IgD-negative memory B cell (primary cell): Measurements from ENCODE around the gene MAP4K1. TPM values are rescaled to one million over a fixed set of nuclear protein-coding genes. Genes with fewer than 3 reads are reported as not detected.
"Not testable (repeated sequence)": the region's sequence is repeated elsewhere in the genome, so short reads cannot be mapped to it uniquely, and the experiment has no call there.

Experiments used
- H3K27ac Mint-ChIP-seq, 3 donors: one replicate each; pipeline ENCODE4 v1.8.0; 2020 to 2022; ENCODE audit warnings: mild to moderate bottlenecking in 3 of 3, mixed read lengths in 3 of 3, moderate library complexity in 1 of 3
- H3K27me3 Mint-ChIP-seq: one replicate; pipeline ENCODE4 v1.8.0; 2021; ENCODE audit warnings: mixed read lengths
- H3K36me3 Mint-ChIP-seq: one replicate; pipeline ENCODE4 v1.8.0; 2020; ENCODE audit warnings: mild to moderate bottlenecking, mixed read lengths
- H3K4me1 Mint-ChIP-seq, 3 donors: one replicate each; pipeline ENCODE4 v1.8.0; 2020 to 2022; ENCODE audit warnings: mixed read lengths in 3 of 3, mild to moderate bottlenecking in 1 of 3
- H3K4me3 Mint-ChIP-seq, 4 donors: one replicate each; pipeline ENCODE4 v1.8.0; 2020 to 2022; ENCODE audit warnings: mild to moderate bottlenecking in 4 of 4, mixed read lengths in 4 of 4, moderate library complexity in 3 of 4
- H3K9me3 Mint-ChIP-seq, 3 donors: one replicate each; pipeline ENCODE4 v1.8.0; 2020 to 2021; ENCODE audit warnings: mixed read lengths in 3 of 3, mild to moderate bottlenecking in 1 of 3
- polyA plus RNA-seq: library from polyadenylated mRNA; unstranded; fragments of 300-500 nt; fragmentation: Illumina TruSeq; gene quantifications from one replicate; pipeline ENCODE4 v1.2.3, GENCODE V29; 2021

MAP4K1 gene
- polyA plus RNA-seq, 1 donor from 2014 or later, result 250 TPM

DNA sequence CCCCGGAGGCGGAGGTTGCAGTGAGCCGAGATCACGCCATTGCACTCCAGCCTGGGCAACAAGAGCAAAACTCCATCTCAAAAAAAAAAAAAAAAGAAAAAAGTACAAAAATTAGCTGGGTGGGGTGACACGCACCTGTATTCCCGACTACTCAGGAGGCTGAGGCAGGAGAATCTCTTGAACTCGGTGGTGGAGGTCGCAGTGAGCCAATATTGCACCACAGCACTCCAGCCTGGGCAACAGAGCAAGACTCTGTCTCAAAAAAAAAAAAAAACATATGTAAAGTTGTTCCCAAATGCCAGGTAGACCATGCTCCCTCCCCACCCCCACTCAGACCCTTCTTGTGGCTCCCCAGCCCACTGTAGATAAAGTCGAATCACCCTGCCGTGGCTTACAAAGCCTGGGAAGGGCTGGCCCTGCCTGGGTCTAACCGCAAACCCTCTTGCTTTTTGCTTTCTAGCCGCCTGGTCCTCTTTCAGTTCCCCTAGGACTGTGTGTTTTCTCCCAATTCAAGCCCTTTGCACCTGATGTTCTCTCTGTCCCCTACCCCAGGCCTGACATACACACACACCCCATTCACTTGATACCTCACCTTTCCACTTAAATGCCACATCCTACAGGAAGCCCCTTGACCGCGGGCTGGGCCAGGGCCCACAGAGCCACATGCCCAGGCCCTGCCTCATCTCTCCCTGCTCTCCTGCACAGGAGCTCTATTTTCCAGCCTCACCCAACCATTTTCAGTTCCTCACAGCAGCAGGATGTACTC, 34.4 kb downstream of the MAP4K1 start:
- no peaks in the 10 kb centered on the region for H3K27me3 Mint-ChIP-seq
- peak overlapping the region in 2 of 3 donors; percentile 53 to 89 for H3K27ac Mint-ChIP-seq
- peaks cover 4% of the 10 kb centered on the region for H3K36me3 Mint-ChIP-seq
- peak overlapping the region in 2 of 4 donors; percentile 38 to 85 for H3K4me3 Mint-ChIP-seq
- H3K9me3 Mint-ChIP-seq, result no peaks in the 10 kb centered on the region
- peaks cover 6 to 11% (median 10%) of the 10 kb centered on the region in 3 donors for H3K4me1 Mint-ChIP-seq

DNA sequence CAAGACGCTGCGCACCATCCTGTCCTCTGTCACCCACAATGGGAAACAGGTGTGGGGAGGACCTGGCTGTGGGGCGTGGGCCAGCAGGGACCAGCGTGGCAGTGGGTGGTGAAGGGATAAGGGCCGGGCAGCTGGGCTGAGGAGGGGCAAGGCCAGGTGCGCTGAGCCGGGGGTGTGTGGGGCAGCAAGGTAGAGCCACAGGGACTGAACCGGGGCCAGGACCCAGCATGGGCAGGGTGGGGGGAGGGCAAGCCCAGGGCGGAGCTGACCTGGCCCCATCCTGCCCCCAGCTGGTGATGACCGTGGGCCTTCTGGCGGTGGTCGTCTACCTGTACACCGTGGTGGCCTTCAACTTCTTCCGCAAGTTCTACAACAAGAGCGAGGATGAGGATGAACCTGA, 37.7 kb downstream of the MAP4K1 start:
- H3K4me3 Mint-ChIP-seq, result no peak overlapping the region
- peaks cover 6 to 11% (median 11%) of the 10 kb centered on the region in 3 donors for H3K4me1 Mint-ChIP-seq
- H3K27ac Mint-ChIP-seq, result no peak overlapping the region
- H3K27me3 Mint-ChIP-seq, result no peaks in the 10 kb centered on the region
- no peaks in the 10 kb centered on the region for H3K36me3 Mint-ChIP-seq
- H3K9me3 Mint-ChIP-seq, result no peaks in the 10 kb centered on the region

DNA sequence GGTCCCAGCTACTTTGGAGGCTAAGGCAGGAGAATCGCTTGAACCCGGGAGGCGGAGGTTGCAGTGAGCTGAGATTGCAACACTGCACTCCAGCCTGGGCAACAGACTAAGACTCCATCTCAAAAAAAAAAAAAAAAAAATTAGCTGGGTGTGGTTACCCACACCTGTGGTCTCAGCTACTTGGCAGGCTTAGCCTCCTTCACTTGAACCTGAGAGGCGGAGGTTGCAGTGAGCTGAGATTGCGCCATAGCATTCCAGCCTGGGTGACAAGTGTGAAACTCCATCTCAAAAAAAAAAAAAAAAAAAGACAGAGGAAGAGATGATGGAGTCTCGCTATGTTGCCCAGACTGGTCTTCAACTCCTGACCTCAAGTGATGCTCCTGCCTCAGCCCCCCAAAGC, 38.4 kb downstream of the MAP4K1 start:
- H3K4me1 Mint-ChIP-seq, result peaks cover 6 to 11% (median 11%) of the 10 kb centered on the region in 3 donors
- not testable (repeated sequence) for H3K36me3 Mint-ChIP-seq, H3K27me3 Mint-ChIP-seq, H3K27ac Mint-ChIP-seq, H3K9me3 Mint-ChIP-seq, H3K4me3 Mint-ChIP-seq

DNA sequence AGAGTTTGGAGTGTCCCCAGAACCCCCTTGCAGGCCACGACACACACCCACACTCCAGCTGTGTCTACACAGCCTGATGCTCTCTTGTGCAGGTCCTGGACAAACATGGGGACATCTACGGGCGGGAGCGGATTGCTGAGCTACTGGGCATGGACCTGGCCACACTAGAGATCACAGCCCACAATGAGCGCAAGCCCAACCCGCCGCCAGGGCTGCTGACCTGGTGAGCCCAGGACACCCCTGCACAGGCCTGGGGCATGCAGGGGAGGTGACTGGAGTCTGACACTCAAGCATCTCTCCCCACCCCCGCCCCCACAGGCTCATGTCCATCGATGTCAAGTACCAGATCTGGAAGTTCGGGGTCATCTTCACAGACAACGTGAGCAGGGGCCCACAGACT, 39.9 kb downstream of the MAP4K1 start:
- H3K9me3 Mint-ChIP-seq, result no peaks in the 10 kb centered on the region
- H3K4me3 Mint-ChIP-seq, result no peak overlapping the region
- no peak overlapping the region for H3K27ac Mint-ChIP-seq
- no peaks in the 10 kb centered on the region for H3K27me3 Mint-ChIP-seq
- peaks cover 0 to 5% (median 2%) of the 10 kb centered on the region in 3 donors for H3K4me1 Mint-ChIP-seq
- H3K36me3 Mint-ChIP-seq, result no peaks in the 10 kb centered on the region

DNA sequence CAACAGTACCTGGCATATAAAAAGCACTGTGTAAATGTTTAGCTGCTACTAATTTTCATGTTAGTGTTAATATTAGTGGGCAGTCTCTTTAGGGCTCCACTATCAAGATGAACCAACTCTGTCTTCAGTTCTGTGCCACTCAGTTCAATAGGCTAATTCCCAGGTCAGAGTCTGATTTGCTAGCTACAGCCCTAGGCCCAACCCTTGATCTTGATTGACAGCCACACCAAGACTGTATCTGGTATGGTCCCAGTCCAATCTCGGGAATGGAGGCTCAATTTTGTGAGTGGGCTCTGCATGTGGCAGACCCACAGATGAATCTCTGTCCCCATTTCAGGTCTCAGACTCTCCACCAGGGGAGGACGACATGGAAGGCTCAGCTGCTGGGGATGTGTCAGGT, 46.1 kb downstream of the MAP4K1 start:
- no peaks in the 10 kb centered on the region for H3K36me3 Mint-ChIP-seq
- H3K4me3 Mint-ChIP-seq, result no peak overlapping the region
- H3K4me1 Mint-ChIP-seq, result peaks cover 0 to 1% (median 0%) of the 10 kb centered on the region in 3 donors
- H3K27ac Mint-ChIP-seq, result no peak overlapping the region
- H3K9me3 Mint-ChIP-seq, result no peaks in the 10 kb centered on the region
- H3K27me3 Mint-ChIP-seq, result no peaks in the 10 kb centered on the region

DNA sequence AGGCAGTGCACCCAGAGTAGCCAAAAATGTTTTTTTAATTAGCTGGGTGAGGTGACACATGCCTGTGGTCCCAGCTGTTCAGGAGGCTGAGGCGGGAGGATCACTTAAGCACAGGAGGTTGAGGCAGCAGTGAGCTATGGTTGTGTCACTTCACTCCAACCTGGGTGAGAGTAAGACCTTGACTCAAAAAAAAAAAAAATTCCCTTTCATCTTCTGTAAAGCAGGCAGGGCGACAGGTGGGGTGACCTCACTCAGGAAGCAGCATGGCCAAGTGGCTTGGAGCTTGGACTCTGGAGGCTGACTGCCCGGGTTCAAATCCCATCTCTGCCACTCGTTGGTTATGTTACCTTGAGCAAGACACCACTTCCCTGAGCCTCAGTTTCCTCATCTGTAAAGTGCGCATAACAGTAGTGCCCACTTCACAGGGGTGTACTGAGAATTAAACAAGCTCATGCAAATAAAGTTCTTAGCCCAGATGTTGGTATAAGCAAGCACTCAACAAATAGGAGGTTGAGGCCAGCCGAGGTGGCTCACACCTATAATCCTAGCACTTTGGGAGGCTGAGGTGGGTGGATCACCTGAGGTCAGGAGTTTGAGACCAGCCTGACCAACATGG, 48.3 kb downstream of the MAP4K1 start:
- Mint-ChIP-seq H3K27me3 (no peaks in the 10 kb centered on the region), H3K36me3 (no peaks in the 10 kb centered on the region), H3K9me3 (no peaks in the 10 kb centered on the region), H3K4me1 (peaks cover 0 to 3% (median 3%) of the 10 kb centered on the region in 3 donors), H3K27ac (no peak overlapping the region), H3K4me3 (no peak overlapping the region)

DNA sequence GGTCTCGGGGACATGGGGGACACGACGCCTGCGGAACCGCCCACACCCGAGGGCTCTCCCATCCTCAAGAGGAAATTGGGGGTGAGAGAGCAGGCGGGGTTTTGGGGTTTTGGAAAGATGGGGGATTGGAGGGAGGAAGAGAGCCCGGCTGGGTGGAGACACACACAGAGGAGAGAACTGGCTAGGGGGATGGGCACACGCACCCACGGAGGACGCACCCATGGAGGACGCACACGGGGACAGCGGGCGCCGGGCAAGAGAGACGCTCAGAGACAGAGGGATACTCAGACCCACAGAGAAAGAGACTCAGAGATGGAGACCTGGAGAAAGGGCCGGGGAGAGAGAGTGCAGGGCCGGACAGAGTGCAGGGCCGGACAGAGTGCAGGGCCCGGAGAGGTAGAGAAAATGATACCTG, 52.1 kb downstream of the MAP4K1 start:
- no peaks in the 10 kb centered on the region for H3K9me3 Mint-ChIP-seq
- peak overlapping the region; percentile 61 to 81 (median 72) for H3K4me3 Mint-ChIP-seq
- no peaks in the 10 kb centered on the region for H3K27me3 Mint-ChIP-seq
- no peak overlapping the region for H3K27ac Mint-ChIP-seq
- H3K36me3 Mint-ChIP-seq, result no peaks in the 10 kb centered on the region
- H3K4me1 Mint-ChIP-seq, result peaks cover 3 to 18% (median 16%) of the 10 kb centered on the region in 3 donors

DNA sequence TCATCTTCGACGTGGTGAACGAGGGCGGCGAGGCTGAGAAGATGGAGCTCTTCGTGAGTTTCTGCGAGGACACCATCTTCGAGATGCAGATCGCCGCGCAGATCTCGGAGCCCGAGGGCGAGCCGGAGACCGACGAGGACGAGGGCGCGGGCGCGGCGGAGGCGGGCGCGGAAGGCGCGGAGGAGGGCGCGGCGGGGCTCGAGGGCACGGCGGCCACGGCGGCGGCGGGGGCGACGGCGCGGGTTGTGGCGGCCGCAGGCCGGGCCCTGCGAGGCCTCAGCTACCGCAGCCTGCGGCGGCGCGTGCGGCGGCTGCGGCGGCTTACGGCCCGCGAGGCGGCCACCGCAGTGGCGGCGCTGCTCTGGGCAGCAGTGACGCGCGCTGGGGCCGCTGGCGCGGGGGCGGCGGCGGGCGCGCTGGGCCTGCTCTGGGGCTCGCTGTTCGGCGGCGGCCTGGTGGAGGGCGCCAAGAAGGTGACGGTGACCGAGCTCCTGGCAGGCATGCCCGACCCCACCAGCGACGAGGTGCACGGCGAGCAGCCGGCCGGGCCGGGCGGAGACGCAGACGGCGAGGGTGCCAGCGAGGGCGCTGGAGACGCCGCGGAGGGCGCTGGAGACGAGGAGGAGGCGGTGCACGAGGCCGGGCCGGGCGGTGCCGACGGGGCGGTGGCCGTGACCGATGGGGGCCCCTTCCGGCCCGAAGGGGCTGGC, 52.6 kb downstream of the MAP4K1 start:
- H3K36me3 Mint-ChIP-seq, result peaks cover under 1% of the 10 kb centered on the region
- H3K4me3 Mint-ChIP-seq, result peak overlapping the region; percentile 45 to 94 (median 82)
- H3K9me3 Mint-ChIP-seq, result no peaks in the 10 kb centered on the region
- H3K27me3 Mint-ChIP-seq, result no peaks in the 10 kb centered on the region
- peaks cover 3 to 21% (median 17%) of the 10 kb centered on the region in 3 donors for H3K4me1 Mint-ChIP-seq
- H3K27ac Mint-ChIP-seq, result no peak overlapping the region

DNA sequence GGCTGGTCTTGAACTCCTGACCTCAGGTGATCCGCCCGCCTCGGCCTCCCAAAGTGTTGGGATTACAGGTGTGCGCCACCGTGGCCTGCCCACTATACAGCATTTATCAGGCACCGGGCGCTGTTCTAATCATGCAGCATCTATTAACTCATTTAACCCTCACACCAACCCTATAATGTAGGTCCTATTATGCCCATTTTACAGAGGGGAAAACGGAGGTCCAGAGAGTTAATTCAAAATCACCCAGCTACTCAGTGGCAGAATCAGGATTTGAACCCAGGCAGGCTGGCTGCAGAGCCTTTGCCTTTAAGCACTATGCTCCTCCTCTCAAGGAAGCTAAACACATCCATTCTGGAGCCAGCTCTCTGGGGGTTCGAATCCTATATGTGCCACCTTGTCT, 54.3 kb downstream of the MAP4K1 start:
- peaks cover 11 to 34% (median 29%) of the 10 kb centered on the region in 3 donors for H3K4me1 Mint-ChIP-seq
- peak overlapping the region in 2 of 4 donors; percentile 6 to 34 for H3K4me3 Mint-ChIP-seq
- H3K9me3 Mint-ChIP-seq, result no peaks in the 10 kb centered on the region
- no peaks in the 10 kb centered on the region for H3K27me3 Mint-ChIP-seq
- peak overlapping the region in 1 of 3 donors; percentile 85 for H3K27ac Mint-ChIP-seq
- peaks cover 1% of the 10 kb centered on the region for H3K36me3 Mint-ChIP-seq

DNA sequence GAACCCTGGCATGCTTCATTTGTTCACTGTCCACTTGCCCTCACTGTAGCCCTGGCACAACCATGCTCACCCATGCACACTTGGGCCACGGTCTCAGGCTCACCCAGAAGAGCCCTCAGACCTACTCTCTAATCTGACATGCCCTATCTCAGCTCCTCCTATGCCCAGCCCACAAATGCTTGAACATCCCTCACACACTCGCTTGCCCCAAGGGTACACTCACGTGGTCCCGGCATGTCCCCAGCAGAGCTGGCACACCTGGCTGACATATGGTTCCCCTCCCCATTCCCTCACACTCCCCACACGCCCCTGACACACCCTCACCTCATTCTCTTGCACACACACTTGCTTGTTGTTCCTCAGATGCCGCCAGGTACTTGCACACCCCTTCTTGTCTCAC, 55.7 kb downstream of the MAP4K1 start:
- H3K27me3 Mint-ChIP-seq, result no peaks in the 10 kb centered on the region
- peaks cover 1% of the 10 kb centered on the region for H3K36me3 Mint-ChIP-seq
- H3K27ac Mint-ChIP-seq, result peak overlapping the region in 2 of 3 donors; percentile 13 to 76
- peaks cover 15 to 38% (median 34%) of the 10 kb centered on the region in 3 donors for H3K4me1 Mint-ChIP-seq
- H3K4me3 Mint-ChIP-seq, result peak overlapping the region in 2 of 4 donors; percentile 52 to 87
- H3K9me3 Mint-ChIP-seq, result no peaks in the 10 kb centered on the region

DNA sequence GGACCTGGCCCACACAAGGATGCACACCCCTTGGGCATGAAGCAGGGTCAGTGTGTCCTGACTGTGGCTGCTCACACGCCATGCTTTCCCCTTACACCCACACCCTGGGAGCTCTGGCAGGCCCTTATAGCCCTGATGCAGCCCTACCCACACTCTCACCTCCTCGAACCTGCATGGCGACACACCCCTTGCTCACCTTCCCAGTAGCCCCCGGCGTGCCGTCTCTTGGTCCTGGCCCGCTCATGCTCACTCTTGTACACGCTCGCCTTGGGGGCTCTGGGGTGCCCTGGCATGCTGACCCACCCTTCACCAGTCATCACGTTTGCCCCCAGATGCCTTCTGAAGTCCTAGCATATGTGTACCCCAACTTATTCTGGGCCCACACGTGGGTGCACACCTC, 56.1 kb downstream of the MAP4K1 start:
- no peaks in the 10 kb centered on the region for H3K9me3 Mint-ChIP-seq
- no peaks in the 10 kb centered on the region for H3K27me3 Mint-ChIP-seq
- peak overlapping the region in 1 of 3 donors; percentile 13 for H3K27ac Mint-ChIP-seq
- H3K4me3 Mint-ChIP-seq, result peak overlapping the region in 2 of 4 donors; percentile 18 to 87
- peaks cover 19 to 41% (median 37%) of the 10 kb centered on the region in 3 donors for H3K4me1 Mint-ChIP-seq
- H3K36me3 Mint-ChIP-seq, result peaks cover 1% of the 10 kb centered on the region

DNA sequence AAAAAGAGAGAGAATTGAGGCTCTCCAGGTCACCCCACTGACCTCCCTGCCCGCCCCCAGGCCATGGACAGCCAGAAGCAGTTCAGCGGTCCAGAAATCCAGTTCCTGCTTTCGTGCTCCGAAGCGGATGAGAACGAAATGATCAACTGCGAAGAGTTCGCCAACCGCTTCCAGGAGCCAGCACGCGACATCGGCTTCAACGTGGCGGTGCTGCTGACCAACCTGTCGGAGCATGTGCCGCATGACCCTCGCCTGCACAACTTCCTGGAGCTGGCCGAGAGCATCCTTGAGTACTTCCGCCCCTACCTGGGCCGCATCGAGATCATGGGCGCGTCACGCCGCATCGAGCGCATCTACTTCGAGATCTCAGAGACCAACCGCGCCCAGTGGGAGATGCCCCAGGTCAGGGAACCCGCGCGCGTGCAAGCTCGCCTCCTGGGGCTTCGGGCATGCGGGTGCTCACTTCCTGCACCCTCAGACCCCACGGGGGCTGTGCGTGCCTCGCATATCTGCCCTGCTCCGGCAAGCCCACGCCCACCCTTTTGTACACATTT, 56.6 kb downstream of the MAP4K1 start:
- Mint-ChIP-seq H3K4me3 (peak overlapping the region in 1 of 4 donors; percentile 70), H3K36me3 (peaks cover 1% of the 10 kb centered on the region), H3K4me1 (peaks cover 21 to 42% (median 38%) of the 10 kb centered on the region in 3 donors), H3K27ac (no peak overlapping the region), H3K27me3 (no peaks in the 10 kb centered on the region), H3K9me3 (no peaks in the 10 kb centered on the region)

DNA sequence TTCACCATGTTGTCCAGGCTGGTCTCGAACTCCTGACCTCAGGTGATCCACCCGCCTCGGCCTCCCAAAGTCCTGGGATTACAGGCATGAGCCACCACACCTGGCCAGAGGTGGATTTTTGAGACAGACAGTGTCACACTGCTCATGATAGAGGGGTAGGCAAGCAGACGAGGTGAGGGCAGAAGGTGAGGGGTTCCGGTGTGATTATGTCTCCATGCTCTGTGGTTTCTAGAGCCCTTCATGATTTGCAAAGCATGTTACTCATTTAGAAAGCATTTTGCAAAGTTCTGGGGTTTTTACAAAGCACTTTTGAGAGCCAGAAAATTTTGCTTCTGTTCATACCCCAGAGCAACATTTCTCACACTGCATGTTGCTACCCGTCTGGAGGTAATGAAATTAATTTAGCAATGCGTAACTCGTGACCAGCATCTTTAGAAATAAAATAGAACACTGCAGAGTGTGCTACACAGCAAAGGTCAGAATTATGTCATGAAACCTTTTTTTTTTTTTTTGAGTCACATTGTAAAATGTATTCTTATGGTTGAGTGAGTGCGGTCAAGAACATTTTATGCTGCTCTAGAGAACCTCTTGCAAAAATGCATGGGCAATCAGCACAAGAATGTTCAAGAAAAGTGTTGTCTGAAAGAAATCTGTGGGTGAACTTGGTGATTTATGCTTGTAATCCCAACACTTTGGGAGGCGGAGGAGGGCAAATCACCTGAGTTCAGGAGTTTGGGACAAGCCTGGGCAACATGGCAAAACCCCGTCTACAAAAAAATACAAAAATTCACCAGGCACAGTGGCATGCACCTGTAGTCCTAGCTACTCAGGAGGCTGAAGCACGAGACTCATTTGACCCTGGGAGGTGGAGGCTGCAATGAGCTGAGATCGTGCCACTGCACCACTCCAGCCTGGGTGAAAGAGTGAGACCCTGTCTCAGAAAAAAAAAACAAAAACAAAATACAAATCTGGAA, 58.0 kb downstream of the MAP4K1 start:
- peaks cover 1% of the 10 kb centered on the region for H3K36me3 Mint-ChIP-seq
- peak overlapping the region; percentile 44 to 83 (median 75) for H3K4me3 Mint-ChIP-seq
- no peaks in the 10 kb centered on the region for H3K27me3 Mint-ChIP-seq
- peaks cover 25 to 41% (median 39%) of the 10 kb centered on the region in 3 donors for H3K4me1 Mint-ChIP-seq
- H3K27ac Mint-ChIP-seq, result peak overlapping the region; percentile 76 to 87 (median 80)
- H3K9me3 Mint-ChIP-seq, result no peaks in the 10 kb centered on the region

DNA sequence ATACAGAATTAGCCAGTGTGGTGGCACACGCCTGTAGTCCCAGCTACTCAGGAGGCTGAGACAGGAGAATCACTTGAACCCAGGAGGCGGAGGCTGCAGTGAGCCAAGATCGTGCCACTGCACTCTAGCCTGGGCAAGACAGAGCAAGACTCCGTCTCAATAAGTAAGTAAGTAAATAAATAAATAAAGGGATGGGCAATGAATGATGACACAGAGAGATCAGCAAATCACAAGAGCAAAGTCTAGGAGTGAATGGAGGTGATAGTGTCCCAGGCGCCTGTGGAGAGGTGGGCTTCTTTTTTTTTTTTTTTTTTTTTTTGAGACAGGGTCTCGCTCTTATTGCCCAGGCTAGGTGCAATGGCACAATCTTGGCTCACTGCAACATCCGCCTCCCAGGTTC, 58.8 kb downstream of the MAP4K1 start:
- Mint-ChIP-seq H3K4me1 (peaks cover 25 to 41% (median 39%) of the 10 kb centered on the region in 3 donors), H3K27ac (peak overlapping the region in 1 of 3 donors; percentile 76)
- H3K9me3 Mint-ChIP-seq, H3K4me3 Mint-ChIP-seq, H3K36me3 Mint-ChIP-seq, H3K27me3 Mint-ChIP-seq: not testable (repeated sequence)
